Ishikawa (cell line): Measurements from ENCODE around the gene NRROS.

ENCODE experiments used
- CEBPB ChIP-seq: IDR thresholded peaks from 2 replicates; pipeline ENCODE4 v1.6.1; 2012
- CREB1 ChIP-seq: IDR thresholded peaks from 2 replicates; pipeline ENCODE4 v1.6.1; 2012; ENCODE audit warnings: low read depth
- EGR1 ChIP-seq: IDR thresholded peaks from 2 replicates; pipeline ENCODE4 v1.6.1; 2012
- EP300 ChIP-seq: IDR thresholded peaks from 2 replicates; pipeline ENCODE4 v1.6.1; 2012; ENCODE audit warnings: borderline replicate concordance
- FOXM1 ChIP-seq: IDR thresholded peaks from 2 replicates; pipeline ENCODE4 v1.6.1; 2012; ENCODE audit warnings: low read depth, borderline replicate concordance
- MAX ChIP-seq: IDR thresholded peaks from 2 replicates; pipeline ENCODE4 v1.6.1; 2012
- NFIC ChIP-seq: IDR thresholded peaks from 2 replicates; pipeline ENCODE4 v1.6.1; 2012
- RAD21 ChIP-seq: IDR thresholded peaks from 2 replicates; pipeline ENCODE4 v1.6.1; 2012; ENCODE audit warnings: low read depth
- TAF1 ChIP-seq: IDR thresholded peaks from 2 replicates; pipeline ENCODE4 v1.6.1; 2012; ENCODE audit warnings: low read depth, mild to moderate bottlenecking
- TCF12 ChIP-seq: IDR thresholded peaks from 2 replicates; pipeline ENCODE4 v1.6.1; 2012; ENCODE audit warnings: low read depth
- TEAD4 ChIP-seq: IDR thresholded peaks from 2 replicates; pipeline ENCODE4 v1.6.1; 2012
- USF1 ChIP-seq: IDR thresholded peaks from 2 replicates; pipeline ENCODE4 v1.6.1; 2012
- YY1 ChIP-seq: IDR thresholded peaks from 2 replicates; pipeline ENCODE4 v1.6.1; 2012; ENCODE audit warnings: low read depth
- ZBTB7A ChIP-seq: IDR thresholded peaks from 2 replicates; pipeline ENCODE4 v1.6.1; 2012; ENCODE audit warnings: low read depth
- TF ChIP-seq, protein P1 (sequence below): IDR thresholded peaks from 2 replicates; pipeline ENCODE4 v1.6.1; 2012; ENCODE audit warnings: low read depth, mild to moderate bottlenecking

Gene NRROS

DNA sequence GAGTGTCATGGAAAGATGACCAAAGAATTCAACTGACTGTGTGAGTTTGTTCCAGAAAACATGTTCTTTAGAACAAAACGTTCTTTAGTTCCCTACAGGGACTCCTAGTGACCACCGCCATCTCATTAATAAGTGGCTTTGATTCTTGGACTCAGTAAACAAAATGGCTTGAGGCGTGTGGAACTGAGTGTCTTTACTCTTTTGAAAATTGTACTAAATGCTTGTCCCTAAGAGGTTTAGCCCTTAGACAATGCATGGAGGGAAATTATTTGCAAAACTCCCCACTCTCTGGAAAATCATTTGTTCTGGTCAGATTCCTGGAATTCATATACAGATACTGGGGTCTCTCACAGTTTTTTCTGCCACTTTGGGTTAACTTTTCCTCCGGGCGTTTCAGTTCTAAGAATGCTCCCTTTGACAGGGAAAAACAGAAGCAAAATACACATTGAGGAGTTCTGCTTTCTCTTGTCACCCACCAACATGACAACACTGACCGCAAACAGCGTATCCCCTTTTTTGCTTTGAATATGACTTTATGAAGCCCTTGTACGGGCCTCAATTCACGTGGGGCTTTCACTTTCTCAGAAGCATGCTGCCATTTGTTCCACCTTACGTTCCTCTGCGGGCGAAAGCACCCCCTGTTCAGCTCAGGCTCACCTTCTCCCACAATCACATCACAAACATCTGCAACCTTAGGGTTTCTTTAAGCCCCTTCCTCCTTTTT lies 15.3 kb upstream of the NRROS start:
- TF ChIP-seq CREB1: no peak
- no peak for TF ChIP-seq TAF1
- TF ChIP-seq, protein P1, sequence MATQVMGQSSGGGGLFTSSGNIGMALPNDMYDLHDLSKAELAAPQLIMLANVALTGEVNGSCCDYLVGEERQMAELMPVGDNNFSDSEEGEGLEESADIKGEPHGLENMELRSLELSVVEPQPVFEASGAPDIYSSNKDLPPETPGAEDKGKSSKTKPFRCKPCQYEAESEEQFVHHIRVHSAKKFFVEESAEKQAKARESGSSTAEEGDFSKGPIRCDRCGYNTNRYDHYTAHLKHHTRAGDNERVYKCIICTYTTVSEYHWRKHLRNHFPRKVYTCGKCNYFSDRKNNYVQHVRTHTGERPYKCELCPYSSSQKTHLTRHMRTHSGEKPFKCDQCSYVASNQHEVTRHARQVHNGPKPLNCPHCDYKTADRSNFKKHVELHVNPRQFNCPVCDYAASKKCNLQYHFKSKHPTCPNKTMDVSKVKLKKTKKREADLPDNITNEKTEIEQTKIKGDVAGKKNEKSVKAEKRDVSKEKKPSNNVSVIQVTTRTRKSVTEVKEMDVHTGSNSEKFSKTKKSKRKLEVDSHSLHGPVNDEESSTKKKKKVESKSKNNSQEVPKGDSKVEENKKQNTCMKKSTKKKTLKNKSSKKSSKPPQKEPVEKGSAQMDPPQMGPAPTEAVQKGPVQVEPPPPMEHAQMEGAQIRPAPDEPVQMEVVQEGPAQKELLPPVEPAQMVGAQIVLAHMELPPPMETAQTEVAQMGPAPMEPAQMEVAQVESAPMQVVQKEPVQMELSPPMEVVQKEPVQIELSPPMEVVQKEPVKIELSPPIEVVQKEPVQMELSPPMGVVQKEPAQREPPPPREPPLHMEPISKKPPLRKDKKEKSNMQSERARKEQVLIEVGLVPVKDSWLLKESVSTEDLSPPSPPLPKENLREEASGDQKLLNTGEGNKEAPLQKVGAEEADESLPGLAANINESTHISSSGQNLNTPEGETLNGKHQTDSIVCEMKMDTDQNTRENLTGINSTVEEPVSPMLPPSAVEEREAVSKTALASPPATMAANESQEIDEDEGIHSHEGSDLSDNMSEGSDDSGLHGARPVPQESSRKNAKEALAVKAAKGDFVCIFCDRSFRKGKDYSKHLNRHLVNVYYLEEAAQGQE: no peak
- TF ChIP-seq FOXM1: no peak
- TF ChIP-seq CEBPB: no peak
- TF ChIP-seq EP300: no peak
- no peak for TF ChIP-seq MAX
- no peak for TF ChIP-seq TEAD4

- TF ChIP-seq ZBTB7A (no peak), YY1 (no peak), TAF1 (no peak), TCF12 (no peak), RAD21 (no peak), FOXM1 (no peak), NFIC (no peak), TEAD4 (no peak), EGR1 (no peak), CREB1 (no peak), USF1 (no peak), CEBPB (no peak), EP300 (no peak), MAX (no peak)
- TF ChIP-seq, protein P1: no peak
Measured at GRCh38 chr3:196624907-196625306, 14.6 kb upstream of the NRROS start.

GRCh38 chr3:196625331-196625730 lies 14.2 kb upstream of the NRROS start:
- TF ChIP-seq CEBPB (no peak), EP300 (no peak), TCF12 (no peak), EGR1 (no peak), TAF1 (no peak), CREB1 (no peak), FOXM1 (no peak), RAD21 (no peak), TEAD4 (no peak), ZBTB7A (no peak), USF1 (no peak), MAX (no peak), YY1 (no peak), NFIC (no peak)
- TF ChIP-seq, protein P1: no peak

GRCh38 chr3:196627918-196628231 lies 11.6 kb upstream of the NRROS start:
- TF ChIP-seq MAX (no peak), TAF1 (no peak), EP300 (no peak), NFIC (no peak), ZBTB7A (no peak), USF1 (no peak), RAD21 (no peak), YY1 (no peak), TEAD4 (no peak), FOXM1 (no peak), EGR1 (no peak), CEBPB (no peak), CREB1 (no peak), TCF12 (no peak)
- TF ChIP-seq, protein P1: no peak
